GM19025 (cell line): ENCODE results near the gene KLC1.

Experiments used
- ATAC-seq: cut with Tn5 transposase; IDR thresholded peaks from one replicate; pipeline ENCODE4 v1.9.1; 2021; ENCODE audit warnings: mild to moderate bottlenecking, low read depth, moderate library complexity; ENCODE audit not compliant: unreplicated experiment

Gene KLC1

DNA sequence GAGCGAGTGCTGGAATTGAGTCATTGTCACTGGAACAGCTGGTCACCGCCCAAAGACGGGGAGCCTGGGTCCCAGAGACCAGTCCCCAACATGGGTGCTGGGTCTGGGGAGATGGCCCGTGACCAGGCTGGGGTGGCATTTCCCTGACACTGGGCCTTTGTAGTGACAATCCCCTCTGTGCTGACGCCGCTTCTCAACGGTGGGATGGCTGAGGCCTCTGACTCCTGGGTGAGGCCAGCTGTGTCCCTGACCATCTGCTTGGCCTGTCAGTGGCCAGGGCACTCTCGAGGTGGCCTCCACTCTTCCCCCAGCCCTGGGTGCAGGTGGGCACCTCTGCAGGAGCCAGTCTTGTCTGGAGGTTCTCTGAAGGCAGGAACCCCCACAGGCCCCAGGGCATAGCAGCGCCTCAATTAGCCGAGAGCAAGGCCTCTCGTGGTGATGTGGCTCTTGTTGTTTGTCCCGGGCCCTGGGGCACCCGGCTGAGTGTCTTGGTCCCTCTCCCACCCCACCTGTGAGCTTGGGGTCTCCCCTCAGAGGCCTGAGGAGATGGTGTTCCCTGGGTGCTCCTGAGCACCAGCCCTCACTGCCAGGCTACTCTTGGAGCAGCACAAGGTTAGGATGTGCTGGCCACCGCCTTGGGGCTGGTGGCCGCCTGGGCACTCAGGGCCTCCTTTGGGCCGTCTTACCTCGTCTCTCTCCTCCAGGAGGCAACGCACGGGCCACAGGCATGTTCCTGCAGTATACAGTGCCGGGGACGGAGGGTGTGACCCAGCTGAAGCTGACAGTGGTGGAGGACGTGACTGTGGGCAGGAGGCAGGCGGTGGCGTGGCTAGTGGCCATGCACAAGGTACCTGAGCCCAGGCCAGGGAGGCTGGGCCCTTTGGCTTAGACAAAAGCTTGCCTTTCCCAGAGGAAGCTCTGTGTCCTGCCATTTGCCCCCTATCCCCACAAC is 103.2 kb downstream of the KLC1 start:
- no peak for ATAC-seq

DNA sequence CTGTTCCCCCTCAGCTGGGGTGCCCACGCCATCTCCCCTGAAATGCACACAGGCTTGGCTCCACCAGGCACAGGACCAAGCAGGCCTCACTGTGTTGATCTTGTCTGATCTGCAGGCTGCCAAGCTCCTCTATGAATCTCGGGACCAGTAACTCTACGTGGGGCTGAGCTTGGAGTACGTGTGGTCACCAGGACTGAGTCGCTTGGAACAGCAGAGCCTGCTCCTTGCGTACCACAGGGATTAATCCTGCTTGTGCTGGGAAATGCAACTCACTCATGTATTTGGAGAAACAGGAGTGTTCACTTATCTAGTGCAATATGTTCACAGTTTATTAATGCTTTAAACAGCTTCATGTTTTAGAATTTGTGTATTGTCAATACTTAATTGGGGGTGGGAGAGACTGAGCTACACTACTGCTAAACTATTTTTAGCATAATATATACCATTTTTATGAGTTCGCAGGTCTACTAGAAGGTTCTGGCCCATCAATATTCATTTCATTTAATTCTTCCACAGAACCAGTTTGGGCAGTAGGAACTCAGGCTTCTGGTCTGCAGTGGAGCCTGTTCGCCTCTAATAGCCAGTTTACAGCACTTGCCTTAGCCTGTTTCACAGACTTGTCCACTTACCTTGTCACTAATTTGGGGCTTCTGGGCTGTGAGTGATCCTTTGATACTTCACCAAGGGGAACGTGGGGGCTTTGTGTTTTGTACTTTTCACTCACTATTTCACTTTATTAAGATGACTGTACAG is 104.0 kb downstream of the KLC1 start:
- ATAC-seq: no peak

DNA sequence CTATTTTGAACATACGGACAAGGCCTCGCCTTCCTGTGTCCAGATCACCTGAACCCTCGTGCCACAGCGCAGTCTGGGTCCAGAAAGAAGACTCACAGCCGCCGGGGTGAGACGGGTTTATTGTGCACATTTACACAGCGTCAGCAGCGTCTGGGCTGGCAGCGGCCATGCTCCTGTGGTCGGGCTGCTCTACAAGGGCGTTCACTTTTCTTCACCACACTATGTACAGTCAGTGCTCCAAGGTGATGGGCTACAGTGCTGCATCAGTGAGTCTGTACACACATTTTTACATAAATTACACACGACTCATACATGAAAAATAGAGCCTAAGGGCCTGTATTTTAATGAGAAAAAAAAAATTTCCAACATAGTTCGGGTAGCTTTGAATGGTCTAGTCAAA is 104.6 kb downstream of the KLC1 start:
- no peak for ATAC-seq

DNA sequence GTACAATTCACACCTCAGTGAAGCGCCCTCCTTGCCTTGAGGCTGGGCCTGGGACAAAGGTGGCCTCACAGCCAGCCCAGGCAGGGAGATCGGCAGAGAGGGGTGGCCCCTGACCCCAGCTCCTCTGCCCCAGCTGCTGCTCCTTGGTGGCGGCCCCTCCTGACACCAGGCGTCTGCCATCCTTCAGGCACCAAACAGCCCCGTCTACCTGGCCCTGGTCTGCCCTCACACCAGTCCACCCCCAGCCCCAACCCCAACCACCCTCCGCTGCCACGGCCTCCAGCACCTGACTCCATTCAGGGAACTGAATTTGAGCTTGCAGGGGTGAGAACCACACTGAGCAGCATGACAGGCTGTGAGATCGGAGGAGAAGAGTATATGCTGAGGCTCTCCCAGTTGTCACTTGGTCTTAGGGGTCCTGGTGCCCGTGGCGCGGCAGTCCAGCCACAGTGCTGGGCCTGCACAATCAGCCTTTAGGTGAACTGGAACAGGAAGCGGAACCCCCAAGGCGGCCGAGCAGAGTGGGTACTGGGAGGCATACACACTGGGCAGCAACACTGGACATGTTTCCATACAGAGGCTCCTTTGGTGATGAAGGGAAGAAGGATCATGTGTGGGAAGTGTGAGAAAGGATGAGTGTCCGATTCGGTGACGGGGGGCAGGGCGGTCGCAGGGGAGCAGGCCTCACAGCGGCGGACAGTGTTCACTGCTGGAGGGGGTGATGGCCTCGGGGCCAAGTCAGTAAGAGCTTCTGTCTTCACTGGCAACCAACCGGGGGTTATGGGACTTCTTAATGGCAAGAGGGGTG is 105.3 kb downstream of the KLC1 start:
- no peak for ATAC-seq

DNA sequence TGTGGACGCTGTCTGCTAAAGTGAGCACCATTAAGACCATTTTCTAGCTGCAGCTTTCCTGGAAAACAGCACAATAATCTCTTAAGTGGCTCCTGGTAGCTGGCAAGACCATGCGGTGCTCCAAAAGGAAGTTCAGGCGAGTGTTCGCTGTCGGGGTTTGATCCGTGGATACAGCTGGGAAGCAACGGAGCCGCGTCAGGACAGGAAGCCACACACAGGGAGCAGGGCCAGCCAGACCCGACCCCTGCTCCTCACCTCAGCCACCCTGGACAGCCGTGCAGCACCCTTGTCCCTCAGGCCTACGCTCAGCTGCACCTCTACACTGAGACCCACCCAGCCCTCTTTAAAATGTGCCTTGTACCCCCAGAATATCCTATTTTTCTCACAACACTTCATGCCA is 106.0 kb downstream of the KLC1 start:
- no peak for ATAC-seq

DNA sequence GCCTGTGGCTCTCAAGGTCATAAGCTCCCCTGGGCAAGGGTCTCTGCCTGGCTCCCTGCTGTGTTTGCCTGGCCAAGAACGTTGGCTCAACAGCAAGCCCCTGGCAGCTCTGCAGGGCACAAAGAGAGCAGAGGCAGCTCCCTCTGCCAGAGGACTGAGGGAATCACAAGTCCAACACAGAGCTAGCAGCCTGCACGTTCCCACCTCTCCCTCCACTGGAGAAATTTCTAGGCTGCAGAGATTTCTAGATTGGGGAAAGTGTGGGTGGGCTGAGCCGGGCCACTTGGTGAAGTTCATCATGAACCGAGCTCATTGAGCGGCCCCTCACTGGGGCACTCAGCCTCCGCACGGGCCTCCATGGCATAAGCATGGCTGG is 106.4 kb downstream of the KLC1 start:
- no peak for ATAC-seq

DNA sequence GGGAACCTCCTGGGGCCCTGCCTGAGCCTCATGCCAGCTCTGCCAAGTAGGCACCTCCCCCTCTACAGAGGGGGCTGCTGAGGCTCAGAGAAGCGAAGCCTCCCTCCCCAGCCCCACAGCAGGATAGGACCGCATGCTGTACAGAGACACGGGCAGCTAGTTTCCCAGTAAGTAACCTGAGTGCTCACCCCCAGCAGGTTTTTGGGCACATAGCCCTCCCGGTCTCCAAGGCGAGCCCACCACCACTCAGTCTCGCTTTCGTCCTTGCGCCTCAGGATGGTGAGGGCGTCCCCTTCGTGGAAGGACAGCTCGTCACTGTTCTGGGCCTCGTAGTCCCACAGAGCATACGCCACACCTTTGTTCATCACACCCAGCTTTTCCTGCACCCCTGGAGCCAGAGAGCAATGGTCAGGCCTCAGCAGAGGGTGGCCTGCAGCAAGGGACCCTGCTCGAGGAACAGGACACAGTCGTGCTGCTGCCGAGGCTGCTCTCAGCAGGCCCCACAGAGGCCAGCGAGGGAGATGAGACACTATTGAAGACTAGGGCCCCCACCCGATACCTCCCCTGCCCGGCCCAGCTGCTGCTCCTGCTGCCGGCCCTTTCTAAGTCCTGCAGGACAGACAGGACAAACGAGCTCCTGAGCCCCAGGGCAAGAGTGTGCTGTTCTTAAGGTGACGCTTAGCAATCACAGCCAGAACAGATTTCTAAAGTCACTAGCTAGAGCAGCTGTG is 107.0 kb downstream of the KLC1 start:
- ATAC-seq: no peak

DNA sequence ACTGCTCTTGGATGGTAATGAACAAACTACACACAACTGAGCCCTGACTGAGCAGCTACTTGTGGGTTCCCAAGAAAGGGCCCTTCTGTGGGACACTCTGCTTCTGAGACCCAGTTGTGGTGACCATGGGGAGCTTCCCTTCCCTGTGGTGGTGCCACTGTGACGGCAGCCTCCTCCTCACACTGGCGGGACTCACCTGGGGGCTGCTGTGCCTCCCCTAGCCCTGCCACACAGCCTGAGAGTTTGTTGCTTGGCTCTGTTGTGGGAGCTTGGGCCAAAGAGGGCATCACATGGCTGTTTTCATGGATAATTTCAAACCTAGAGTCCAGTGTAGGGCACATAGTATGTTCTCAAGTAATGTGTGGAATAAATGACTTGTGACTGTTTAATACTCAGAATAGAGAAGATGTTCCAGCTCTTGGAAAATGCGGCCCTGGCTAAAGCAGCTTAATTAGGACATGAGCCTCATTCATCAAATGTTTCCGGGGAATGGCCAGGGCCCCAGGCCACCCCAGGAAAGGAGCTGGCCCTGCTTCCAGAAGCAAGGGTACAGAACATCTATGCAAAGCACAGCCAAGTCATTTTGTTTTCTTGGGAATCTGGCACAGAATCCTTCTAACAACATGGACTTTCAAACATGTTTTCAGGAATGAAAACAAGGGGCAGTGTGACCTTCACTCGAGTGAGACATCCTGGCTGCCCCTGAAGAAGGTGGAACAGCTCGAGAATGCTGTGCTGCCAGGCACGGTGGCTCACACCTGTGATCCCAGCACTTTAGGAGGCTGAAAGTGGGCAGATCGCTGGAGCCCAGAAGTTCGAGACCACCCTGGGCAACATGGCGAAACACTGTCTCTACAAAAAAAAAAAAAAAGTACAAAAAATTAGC is 107.8 kb downstream of the KLC1 start:
- ATAC-seq: no peak

DNA sequence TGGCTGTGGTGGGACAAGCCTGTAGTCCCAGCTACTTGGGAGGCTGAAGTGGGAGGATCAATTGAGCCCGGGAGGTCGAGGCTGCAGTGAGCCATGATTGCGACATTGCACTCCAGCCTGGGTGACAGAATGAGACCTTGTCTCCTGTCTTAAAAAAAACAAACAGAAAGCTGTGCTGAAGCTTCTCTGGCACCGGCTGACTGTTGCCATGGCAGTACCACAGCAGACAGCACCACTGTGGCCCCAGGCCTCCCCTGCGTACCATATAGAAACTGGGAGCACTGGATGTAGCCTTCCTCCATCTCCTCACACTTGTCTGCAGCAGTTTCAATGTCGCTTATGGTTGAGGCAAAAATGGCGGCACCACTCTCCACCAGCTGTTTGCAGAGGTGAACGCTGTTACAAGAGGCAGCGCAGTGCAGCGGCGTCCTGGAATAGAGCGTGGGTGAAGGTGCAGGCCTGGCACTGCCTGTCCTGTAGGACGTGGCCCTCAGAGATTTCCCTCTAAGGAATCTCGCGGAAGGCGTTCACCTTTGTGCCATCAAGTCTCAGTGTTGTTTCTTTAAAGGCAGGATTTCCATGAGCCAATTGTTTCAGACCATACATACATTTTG is 108.5 kb downstream of the KLC1 start:
- no peak for ATAC-seq

DNA sequence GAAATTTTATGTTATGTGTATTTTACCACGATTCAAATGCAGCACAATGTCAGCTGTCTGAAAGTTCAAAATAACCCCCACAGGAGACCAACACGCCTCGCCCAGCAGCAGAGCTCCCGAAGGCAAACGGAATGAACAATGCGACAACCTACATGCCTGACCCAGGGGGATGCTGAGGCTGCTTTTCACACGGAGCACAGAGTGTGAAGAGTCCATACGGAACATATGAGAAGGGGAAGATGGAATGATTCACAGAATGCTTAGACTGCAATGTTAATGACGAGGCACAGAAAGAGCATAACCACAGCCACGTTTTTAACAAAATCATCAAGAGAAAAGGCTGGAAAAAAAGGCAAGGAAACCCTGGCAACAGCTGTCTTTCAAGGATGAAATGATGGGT is 109.2 kb downstream of the KLC1 start:
- no peak for ATAC-seq

DNA sequence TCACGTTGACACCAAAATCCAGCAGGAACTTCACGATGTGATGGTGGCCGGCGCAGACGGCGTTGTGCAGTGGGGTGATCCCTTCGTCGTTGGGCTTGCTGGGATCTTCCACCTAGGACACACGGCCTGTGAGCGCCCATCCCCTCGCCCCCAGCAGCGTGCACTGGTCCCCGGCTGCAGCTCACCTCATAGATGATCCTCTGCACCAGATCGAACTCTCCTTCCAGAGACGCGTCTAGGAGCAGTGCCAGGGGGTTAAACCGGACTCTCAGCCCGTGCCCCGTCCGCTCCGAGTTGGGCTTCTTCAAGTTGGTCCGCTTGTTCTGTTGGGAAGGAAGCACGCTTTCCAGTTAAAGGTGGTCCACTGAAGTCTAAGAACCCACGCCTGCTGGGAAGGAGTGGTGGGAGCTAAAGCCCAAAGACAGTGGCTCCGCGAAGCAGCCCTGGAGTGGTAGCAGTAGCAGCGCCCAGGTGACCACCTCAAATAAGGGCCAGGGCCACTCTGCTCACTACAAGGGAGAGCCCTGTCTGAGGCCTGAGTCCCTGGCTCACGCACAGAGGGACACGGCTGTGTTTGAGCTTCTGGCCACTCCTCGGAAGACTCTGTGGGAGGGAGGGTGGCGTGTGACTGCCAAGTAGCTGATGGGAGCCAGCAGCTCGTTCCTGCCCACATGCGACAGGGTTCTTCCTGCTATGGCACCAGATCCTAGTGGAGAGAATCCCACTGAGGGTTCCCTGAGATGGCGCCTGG is 109.9 kb downstream of the KLC1 start:
- ATAC-seq: no peak

DNA sequence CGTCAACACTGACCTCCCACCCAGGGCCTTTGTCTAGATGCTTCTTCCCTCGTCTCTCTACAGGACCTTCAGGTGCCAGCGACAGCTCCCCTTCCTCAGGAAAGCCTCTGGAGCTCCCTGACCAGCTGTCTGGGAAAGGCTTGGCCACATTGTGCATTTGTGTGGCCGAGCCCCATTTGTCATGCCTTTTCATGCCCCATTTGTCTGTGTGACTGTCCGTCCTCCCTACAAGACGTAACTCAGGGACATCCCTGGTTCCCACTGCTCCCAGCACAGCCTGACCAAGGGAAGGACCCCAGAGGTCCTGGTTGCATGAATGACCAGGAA is 110.4 kb downstream of the KLC1 start:
- ATAC-seq: no peak

DNA sequence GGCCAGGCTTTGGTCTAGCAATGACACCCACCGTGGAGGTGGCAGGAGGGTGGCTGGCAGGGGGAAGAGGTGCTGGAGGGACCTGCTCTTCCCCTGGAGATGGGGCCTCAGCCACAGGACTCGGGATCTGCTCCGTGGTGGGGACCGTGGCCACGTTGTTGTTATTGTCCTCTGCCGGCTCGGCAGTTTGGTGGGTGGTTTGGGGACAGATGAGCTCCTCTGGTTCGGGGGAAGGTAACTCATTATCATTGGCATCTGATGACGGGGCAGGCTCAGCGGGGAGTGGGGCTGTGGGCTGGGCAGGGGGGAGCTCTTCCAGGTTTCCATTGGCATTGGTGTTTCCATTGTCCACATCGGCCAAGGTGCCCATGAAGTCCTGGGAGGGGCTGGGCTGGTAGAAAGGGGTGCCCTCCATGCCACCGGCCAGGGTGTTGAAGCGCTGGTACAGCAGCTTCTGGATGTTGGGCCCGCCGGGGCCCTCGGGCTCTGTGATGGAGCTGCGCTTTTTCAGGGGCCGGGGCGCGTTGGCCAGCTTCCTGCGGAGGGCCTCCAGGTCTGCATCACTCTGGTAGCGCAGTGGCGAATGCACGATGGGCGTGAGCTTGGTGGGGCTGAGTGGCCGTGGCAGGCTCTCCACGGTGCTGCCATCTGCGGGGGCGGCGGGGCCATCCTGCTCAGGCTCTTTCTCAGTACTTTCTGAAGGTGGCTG is 110.9 kb downstream of the KLC1 start:
- no peak for ATAC-seq

DNA sequence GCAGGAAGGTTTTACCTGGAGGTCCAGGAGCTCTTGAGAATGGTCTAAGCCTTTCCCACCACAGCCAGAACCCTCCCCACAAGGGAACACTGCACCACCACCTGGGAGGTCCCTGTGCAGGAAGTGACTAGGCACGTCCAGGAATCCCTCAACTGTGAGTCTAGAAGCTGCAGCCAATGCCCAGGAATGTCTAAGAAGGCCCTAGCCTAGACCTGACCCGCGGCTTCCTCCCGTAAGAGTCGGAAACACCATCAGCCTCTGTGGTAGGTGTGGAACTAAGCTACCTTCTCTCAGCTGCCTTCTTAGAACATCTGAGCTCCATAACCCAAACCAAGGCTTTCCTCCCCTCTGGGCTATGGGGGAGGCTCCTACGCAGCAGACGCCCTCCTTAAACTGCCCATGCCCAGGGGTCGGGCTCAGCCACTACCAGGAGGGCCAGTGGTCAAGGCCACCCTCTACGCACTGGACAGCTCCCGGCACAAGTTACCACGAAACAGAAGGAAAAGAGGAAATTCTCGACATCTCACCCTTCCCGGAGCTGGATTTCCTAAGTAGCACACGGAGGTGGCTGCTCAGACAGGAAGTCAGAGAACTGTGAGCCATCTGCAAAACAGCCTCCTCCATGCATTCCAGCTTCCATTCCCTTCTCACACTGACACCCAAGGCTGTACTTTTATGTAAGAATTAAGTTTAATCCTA is 112.1 kb downstream of the KLC1 start:
- no peak for ATAC-seq

DNA sequence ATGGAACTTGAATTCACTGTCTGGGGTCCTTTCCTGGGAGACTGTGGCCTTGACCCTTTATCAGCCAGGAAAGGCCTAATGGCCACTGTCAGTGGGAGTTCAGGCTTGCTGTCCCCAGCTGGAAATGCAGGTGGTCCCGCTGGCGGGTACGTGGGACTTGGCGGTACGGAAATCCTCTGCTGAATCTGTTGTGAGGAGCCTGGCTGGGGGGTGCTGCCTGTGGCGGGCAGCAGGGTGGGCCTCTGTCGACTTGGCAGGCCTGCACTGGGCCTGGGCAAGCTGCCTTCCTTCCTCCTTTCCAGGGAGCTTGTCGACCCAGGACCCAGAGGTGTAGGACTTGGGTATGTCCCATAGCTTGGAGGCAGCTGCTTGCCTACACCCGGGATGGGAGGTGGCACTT is 112.9 kb downstream of the KLC1 start:
- no peak for ATAC-seq

DNA sequence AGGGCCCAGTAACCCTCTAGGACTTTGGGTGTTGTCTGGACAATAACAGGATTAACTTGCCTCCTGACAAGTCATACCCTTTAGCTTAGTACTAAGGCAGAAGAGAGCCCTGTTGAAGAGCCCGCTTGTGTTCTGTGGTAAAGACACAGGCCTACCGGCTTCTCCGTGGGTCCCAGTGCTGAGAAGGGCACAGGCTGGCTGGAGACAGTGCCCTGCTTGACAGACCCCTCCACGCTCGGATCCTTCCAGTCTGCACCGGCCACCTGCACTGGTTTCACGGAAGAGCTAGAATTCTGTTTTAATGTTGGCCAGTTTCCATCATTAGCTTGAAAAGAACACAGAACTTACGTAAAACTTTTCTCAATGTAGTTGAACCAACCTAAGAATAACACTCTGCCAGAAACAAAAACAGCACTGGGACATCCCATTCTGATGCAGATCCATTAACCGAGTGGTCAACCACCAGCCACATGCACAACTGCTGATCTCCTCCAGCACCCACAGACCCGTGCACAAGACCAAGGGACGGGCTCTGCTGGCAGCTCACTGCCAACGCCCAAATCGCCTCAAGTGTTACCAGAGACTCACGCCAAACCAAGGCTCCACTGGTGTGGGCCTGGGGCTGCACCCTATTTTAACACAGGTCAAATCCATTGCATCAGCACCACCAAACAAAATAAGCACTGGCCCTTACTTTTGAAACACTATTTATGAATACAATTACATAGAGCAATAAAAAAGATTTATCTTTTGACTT is 113.7 kb downstream of the KLC1 start:
- ATAC-seq: no peak
